ENCODE data around the gene STX18.

The STX18 gene

DNA sequence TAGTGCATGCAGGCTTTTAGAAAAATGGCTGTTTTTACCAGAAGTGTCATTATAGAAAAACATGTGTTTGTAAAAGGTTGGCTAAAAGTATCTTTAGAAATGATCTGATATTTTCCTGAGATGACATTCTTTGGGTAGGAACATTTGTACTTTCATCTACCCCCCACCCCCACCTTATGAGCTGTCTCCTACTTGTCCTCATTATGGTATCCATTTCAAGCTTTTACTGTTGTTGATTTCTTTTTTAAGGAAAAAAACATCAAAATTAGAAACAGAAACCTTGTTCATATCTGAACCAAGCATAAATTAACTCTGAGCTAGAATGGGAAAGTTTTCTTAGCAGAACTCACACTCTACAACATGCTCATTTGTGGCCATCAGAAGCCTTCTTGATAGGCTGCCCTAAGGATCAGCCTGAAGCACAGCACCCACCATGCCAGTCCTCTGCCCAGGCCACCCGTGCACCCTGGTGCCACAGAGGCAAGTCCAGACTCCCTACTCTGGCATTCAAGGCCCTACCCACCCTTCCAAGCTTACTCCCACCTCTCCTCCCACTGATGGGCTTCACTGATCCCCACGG lies 105.5 kb downstream of the STX18 start:
- DNase-seq (ENCODE audit: low read depth), result no peak
- TF ChIP-seq, protein P1, sequence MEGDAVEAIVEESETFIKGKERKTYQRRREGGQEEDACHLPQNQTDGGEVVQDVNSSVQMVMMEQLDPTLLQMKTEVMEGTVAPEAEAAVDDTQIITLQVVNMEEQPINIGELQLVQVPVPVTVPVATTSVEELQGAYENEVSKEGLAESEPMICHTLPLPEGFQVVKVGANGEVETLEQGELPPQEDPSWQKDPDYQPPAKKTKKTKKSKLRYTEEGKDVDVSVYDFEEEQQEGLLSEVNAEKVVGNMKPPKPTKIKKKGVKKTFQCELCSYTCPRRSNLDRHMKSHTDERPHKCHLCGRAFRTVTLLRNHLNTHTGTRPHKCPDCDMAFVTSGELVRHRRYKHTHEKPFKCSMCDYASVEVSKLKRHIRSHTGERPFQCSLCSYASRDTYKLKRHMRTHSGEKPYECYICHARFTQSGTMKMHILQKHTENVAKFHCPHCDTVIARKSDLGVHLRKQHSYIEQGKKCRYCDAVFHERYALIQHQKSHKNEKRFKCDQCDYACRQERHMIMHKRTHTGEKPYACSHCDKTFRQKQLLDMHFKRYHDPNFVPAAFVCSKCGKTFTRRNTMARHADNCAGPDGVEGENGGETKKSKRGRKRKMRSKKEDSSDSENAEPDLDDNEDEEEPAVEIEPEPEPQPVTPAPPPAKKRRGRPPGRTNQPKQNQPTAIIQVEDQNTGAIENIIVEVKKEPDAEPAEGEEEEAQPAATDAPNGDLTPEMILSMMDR (IDR thresholded peaks at IDR 0.05; ENCODE audit: control insufficient read depth, extremely low read depth, insufficient read depth), result no peak

DNA sequence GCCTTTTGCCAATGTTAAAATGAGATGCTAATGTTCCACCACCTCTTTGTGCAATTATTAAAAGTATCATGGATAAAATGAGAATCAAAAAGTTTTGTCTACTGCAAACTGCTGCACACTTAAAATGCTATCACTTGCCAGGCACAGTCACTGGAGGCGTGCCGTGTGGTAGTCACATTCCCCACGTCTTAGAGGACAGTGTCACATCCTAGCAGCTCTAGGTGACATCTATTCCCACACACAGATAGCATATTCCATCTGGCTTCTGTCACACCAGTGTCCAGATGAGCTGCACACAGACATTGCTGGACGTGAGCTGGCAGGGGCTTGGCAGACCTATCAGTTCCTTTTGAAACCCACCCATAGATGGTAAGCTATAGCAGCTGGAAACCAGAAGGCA lies 107.9 kb downstream of the STX18 start:
- TF ChIP-seq, protein P1 (IDR thresholded peaks at IDR 0.05; ENCODE audit: control insufficient read depth, extremely low read depth, insufficient read depth), result no peak
- no peak overlapping the region for H3K4me3 ChIP-seq (ENCODE audit: low read depth, low read length)
- DNase-seq (ENCODE audit: low read depth), result no peak

More for the DNA sequence above, 105.5 kb downstream of the STX18 start:
- no peak overlapping the region for H3K4me3 ChIP-seq (ENCODE audit: low read depth, low read length)

DNA sequence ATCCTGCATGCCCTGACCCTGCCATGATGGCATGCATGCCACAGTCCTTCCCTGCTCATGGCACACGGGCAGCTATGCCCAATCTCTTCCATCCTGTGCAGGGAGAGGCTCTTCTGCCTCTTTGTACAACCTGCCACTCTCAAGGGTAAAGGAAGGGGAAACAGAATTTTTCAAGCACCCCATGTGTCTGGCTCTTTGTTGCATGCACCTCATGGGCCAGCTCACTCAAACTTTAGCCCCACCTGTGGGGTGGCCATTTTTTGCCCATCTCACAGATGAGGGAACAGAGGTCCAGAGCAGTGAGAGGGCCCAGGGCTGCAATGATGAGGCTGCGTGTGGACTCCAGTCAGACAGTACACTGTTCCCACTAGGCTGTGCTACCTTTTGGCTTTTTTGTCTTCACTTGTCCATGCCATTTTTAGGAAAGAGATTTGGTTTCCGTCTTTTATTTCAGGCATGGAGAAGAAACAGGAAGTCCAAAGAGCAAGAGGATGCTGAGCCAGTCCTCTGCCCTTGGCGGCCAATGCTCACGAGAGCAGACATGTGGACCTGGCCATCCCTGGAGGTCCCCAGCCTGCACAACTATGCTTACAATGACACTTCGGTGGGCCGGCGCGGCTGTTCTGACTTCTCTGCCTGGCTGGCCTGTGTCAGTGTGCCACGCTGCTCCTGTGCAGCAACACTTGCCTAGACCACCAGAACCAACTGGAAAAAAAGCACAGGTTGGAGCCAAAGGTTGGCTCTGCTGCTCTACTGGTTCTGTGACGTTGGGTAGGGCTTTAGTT lies 109.3 kb downstream of the STX18 start:
- TF ChIP-seq, protein P1 (IDR thresholded peaks at IDR 0.05; ENCODE audit: control insufficient read depth, extremely low read depth, insufficient read depth), result no peak
- no peak for DNase-seq (ENCODE audit: low read depth)
- H3K4me3 ChIP-seq (ENCODE audit: low read depth, low read length), result no peak overlapping the region

DNA sequence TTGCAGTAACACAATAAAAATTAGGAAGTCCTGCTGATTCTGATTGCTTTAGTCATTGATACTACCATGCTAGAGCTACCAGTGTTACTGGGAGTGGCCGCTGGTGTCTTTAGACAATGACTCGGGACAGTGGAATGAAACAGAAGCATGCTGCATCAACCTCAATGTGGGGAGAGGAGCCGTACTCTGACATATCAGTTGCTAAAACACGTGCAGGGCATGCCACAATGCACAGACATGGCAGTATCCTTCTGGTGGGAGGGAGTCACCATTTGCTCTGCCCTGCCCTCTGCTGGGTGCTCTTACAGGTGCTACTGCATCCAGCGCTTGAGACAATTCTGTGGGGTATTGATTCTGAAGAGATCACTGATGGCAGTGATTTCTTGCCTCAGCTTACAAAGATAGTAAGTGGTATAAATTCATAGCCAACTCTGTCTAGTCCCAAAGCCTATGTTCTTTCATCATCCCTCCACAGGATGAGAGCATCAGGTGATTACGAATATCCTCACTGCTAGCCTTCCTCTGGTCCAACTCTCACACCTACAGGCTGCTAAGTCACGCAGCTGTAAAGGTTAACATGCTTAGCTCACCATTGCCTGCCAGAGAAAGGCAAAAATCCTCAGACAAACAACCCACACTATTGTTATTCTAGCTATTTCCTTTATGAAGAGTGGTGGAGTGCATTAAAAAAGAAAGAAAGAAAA lies 111.2 kb downstream of the STX18 start:
- DNase-seq (ENCODE audit: low read depth), result no peak
- TF ChIP-seq, protein P1 (IDR thresholded peaks at IDR 0.05; ENCODE audit: control insufficient read depth, extremely low read depth, insufficient read depth), result peak; percentile 71
- no peak overlapping the region for H3K4me3 ChIP-seq (ENCODE audit: low read depth, low read length)

DNA sequence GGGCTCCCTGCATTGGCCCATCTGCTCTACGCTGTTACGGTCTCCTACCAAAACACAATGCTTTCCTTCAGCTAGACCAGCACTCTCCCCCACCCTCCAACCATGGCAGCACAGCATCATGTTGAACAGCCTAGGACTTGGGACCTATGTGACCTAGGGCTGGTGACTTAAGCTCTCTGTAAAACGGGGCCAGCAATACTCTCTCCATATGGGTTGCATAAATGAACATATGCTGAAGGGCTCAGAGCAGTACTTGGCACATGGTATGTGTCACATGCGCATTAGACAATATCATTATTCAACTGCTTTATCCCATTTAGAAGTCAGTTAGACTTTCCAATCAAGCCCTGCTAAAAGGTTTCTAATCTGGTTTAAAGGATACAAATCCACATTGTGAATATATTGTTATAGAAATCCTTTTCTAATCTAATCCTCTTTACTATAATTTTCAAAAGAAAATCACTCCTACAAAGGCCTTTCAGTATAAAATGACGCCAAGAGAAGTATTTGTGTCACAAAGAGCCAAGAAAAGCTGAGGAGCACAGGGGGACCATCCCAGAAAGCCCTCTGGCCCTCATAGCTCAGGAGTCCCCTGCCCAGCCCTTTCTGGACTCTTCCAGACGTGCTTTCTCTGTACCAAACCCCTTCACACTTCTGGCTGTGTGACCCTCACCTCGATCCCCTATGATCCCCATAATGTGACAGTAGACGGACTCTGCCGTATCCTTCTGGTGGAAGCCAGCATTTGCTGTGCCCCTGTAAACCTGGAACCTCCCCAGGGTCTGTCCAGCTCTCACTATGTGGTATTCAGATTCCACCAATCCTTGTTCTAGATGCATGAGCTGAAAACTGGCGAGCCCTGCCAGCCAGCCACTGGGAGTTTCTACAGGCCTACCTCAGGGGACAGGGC lies 112.6 kb downstream of the STX18 start:
- DNase-seq (ENCODE audit: low read depth), result no peak
- no peak overlapping the region for H3K4me3 ChIP-seq (ENCODE audit: low read depth, low read length)

DNA sequence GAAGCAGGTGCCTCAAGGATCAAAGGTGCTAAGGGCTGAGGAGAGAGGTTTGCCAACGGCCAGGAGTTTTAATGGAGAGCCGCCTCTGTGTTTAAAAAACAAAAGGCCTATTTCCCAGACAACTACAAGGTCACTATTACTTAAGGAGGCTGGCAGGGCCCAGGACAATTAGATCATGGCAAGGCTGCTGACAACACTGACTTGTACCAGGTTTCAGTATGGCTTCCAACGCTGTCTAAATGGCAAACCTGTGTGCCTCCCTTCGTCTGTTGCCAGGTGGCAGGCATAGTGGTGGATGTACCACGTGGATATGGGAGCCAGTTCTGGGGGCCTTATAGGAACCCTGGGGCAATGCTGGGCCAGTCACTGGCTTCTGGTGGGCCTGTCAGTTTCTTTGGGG lies 114.0 kb downstream of the STX18 start:
- H3K4me3 ChIP-seq (ENCODE audit: low read depth, low read length), result no peak overlapping the region
- DNase-seq (ENCODE audit: low read depth), result no peak
- TF ChIP-seq, protein P1 (IDR thresholded peaks at IDR 0.05; ENCODE audit: control insufficient read depth, extremely low read depth, insufficient read depth), result no peak

More for the DNA sequence above, 112.6 kb downstream of the STX18 start:
- TF ChIP-seq, protein P1 (IDR thresholded peaks at IDR 0.05; ENCODE audit: control insufficient read depth, extremely low read depth, insufficient read depth), result no peak
